H9 (cell line): ENCODE results near the gene TSPEAR. TPM values are rescaled to one million over a fixed set of nuclear protein-coding genes. Genes with fewer than 3 reads are reported as not detected.
A peak's percentile ranks its signal among the peaks of the same experiment; 100 is the strongest.
"Not testable (repeated sequence)": the region's sequence is repeated elsewhere in the genome, so short reads cannot be mapped to it uniquely, and the experiment has no call there.

Experiments used
- DNase-seq: peaks from one replicate; pipeline ENCODE4 v3.0.0-alpha.2; 2017
- H2AFZ ChIP-seq: one replicate; pipeline ENCODE4 v1.6.1; 2013; ENCODE audit warnings: mild to moderate bottlenecking, low read length, control low read depth, moderate library complexity
- H2AK5ac ChIP-seq: 2 replicates; pipeline ENCODE4 v1.6.1; 2013; ENCODE audit warnings: low read length, control low read depth, mixed read lengths; ENCODE audit not compliant: insufficient read length
- H2BK120ac ChIP-seq: one replicate; pipeline ENCODE4 v1.6.1; 2013; ENCODE audit warnings: low read depth, mild to moderate bottlenecking, low read length, control low read depth, inconsistent platforms; ENCODE audit not compliant: poor library complexity, severe bottlenecking
- H2BK12ac ChIP-seq: 2 replicates; pipeline ENCODE4 v1.6.1; 2013; ENCODE audit warnings: low read length, control low read depth, mixed read lengths, low read depth; ENCODE audit not compliant: insufficient read length
- H2BK15ac ChIP-seq: 2 replicates; pipeline ENCODE4 v1.6.1; 2013; ENCODE audit warnings: low read depth, low read length, control low read depth
- H2BK20ac ChIP-seq: one replicate; pipeline ENCODE4 v1.6.1; 2013; ENCODE audit warnings: low read depth, mild to moderate bottlenecking, low read length, control low read depth, inconsistent platforms; ENCODE audit not compliant: poor library complexity, severe bottlenecking
- H2BK5ac ChIP-seq: 2 replicates; pipeline ENCODE4 v1.6.1; 2013; ENCODE audit warnings: low read length, control low read depth, mixed read lengths; ENCODE audit not compliant: insufficient read length
- H3K14ac ChIP-seq: 2 replicates; pipeline ENCODE4 v1.6.1; 2013; ENCODE audit warnings: low read length, control low read depth; ENCODE audit not compliant: insufficient read depth
- H3K18ac ChIP-seq: 2 replicates; pipeline ENCODE4 v1.6.1; 2013; ENCODE audit warnings: low read depth, mild to moderate bottlenecking, mixed read lengths, low read length, control low read depth; ENCODE audit not compliant: insufficient read length
- H3K23ac ChIP-seq: 2 replicates; pipeline ENCODE4 v1.6.1; 2013; ENCODE audit warnings: low read length, control low read depth, mixed read lengths, low read depth; ENCODE audit not compliant: insufficient read length
- H3K23me2 ChIP-seq: 2 replicates; pipeline ENCODE4 v1.6.1; 2013; ENCODE audit warnings: low read depth, mild to moderate bottlenecking, mixed read lengths, low read length, control low read depth; ENCODE audit not compliant: insufficient read length, poor library complexity, severe bottlenecking
- H3K27ac ChIP-seq: 2 replicates; pipeline ENCODE4 v1.5.1; 2013; ENCODE audit warnings: low read length, control low read depth, mixed read lengths, low read depth; ENCODE audit not compliant: insufficient read length
- H3K27me3 ChIP-seq: 2 replicates; pipeline ENCODE4 v1.6.1; 2013; ENCODE audit warnings: low read length, control low read depth, inconsistent platforms; ENCODE audit not compliant: insufficient read depth
- H3K4ac ChIP-seq: 2 replicates; pipeline ENCODE4 v1.6.1; 2013; ENCODE audit warnings: low read depth, mild to moderate bottlenecking, control low read depth, inconsistent platforms, low read length, moderate library complexity
- H3K4me1 ChIP-seq: 2 replicates; pipeline ENCODE4 v1.6.1; 2013; ENCODE audit warnings: low read length, control low read depth, inconsistent platforms; ENCODE audit not compliant: insufficient read depth
- H3K4me2 ChIP-seq: 2 replicates; pipeline ENCODE4 v1.6.1; 2013; ENCODE audit warnings: low read length, control low read depth, mixed read lengths; ENCODE audit not compliant: insufficient read length, insufficient read depth
- H3K56ac ChIP-seq: 2 replicates; pipeline ENCODE4 v1.6.1; 2013; ENCODE audit warnings: low read depth, mild to moderate bottlenecking, mixed read lengths, low read length, control low read depth; ENCODE audit not compliant: insufficient read length
- H3K79me1 ChIP-seq: 2 replicates; pipeline ENCODE4 v1.6.1; 2013; ENCODE audit warnings: low read depth, mild to moderate bottlenecking, moderate library complexity, low read length, control low read depth, inconsistent platforms; ENCODE audit not compliant: insufficient read depth, poor library complexity, severe bottlenecking
- H3K79me2 ChIP-seq: 2 replicates; pipeline ENCODE4 v1.6.1; 2013; ENCODE audit warnings: low read length, control low read depth, inconsistent platforms; ENCODE audit not compliant: insufficient read depth
- H3K9ac ChIP-seq: 2 replicates; pipeline ENCODE4 v1.6.1; 2013; ENCODE audit warnings: low read length, control low read depth, mixed read lengths; ENCODE audit not compliant: insufficient read length; ENCODE audit errors: extremely low read depth
- H3K9me3 ChIP-seq: one replicate; pipeline ENCODE4 v1.6.1; 2013; ENCODE audit warnings: low read depth, low read length, inconsistent platforms; ENCODE audit not compliant: control insufficient read depth
- H3T11ph ChIP-seq: one replicate; pipeline ENCODE4 v1.6.1; 2013; ENCODE audit warnings: mild to moderate bottlenecking, low read length, control low read depth, inconsistent platforms
- H4K20me1 ChIP-seq: one replicate; pipeline ENCODE4 v1.6.1; 2013; ENCODE audit not compliant: control insufficient read depth, insufficient read length, insufficient read depth
- H4K5ac ChIP-seq: 2 replicates; pipeline ENCODE4 v1.6.1; 2013; ENCODE audit warnings: low read depth, mild to moderate bottlenecking, mixed read lengths, low read length, control low read depth; ENCODE audit not compliant: insufficient read length
- H4K8ac ChIP-seq: replicated peaks from 2 replicates; pipeline ENCODE4 v1.6.1; 2013; ENCODE audit warnings: low read length, control low read depth, mixed read lengths, low read depth; ENCODE audit not compliant: insufficient read length
- H4K91ac ChIP-seq: 2 replicates; pipeline ENCODE4 v1.6.1; 2013; ENCODE audit warnings: low read depth, mild to moderate bottlenecking, moderate library complexity, mixed read lengths, low read length, control low read depth; ENCODE audit not compliant: insufficient read length
- H3K27ac Mint-ChIP-seq, 3 experiments: 2 replicates in 2 of 3; 3 replicates in 1 of 3; pipeline ENCODE4 v1.8.0; 2020 to 2021; ENCODE audit warnings: mixed read lengths in 3 of 3, mild to moderate bottlenecking in 1 of 3, moderate library complexity in 1 of 3
- H3K27me3 Mint-ChIP-seq: 2 replicates; pipeline ENCODE4 v1.8.0; 2021; ENCODE audit warnings: low read depth, mild to moderate bottlenecking, moderate library complexity, mixed read lengths
- H3K36me3 Mint-ChIP-seq, 3 experiments: 2 replicates in 2 of 3; 3 replicates in 1 of 3; pipeline ENCODE4 v1.8.0; 2020 to 2021; ENCODE audit warnings: low read depth in 3 of 3, mixed read lengths in 3 of 3; ENCODE audit not compliant: insufficient read depth in 1 of 3
- H3K4me1 Mint-ChIP-seq, 2 experiments: 2 replicates each; pipeline ENCODE4 v1.8.0; 2020; ENCODE audit warnings: mixed read lengths in 2 of 2
- H3K4me3 Mint-ChIP-seq, 2 experiments: 2 replicates in 1 of 2; 3 replicates in 1 of 2; pipeline ENCODE4 v1.8.0; 2020 to 2021; ENCODE audit warnings: mild to moderate bottlenecking in 2 of 2, mixed read lengths in 2 of 2, moderate library complexity in 1 of 2
- H3K9me3 Mint-ChIP-seq, 2 experiments: 2 replicates in 1 of 2; 3 replicates in 1 of 2; pipeline ENCODE4 v1.8.0; 2020; ENCODE audit warnings: mild to moderate bottlenecking in 2 of 2, mixed read lengths in 2 of 2, moderate library complexity in 1 of 2
- CTCF ChIP-seq: fragments of 200-600 bp; sonication (generic); conservative IDR thresholded peaks from 3 replicates; pipeline ENCODE4 v1.8.0; 2021; ENCODE audit warnings: antibody characterized with exemption, mild to moderate bottlenecking
- WGBS: extraction: QIAGEN DNeasy Blood & Tissue Kit; methylation state at CpG from one replicate; pipeline ENCODE4 v1.1.7; 2013; ENCODE audit warnings: missing lambda C conversion rate, low lambda C conversion rate, mixed read lengths; ENCODE audit not compliant: insufficient read length; ENCODE audit errors: extremely low coverage; 5-methylcytosine and 5-hydroxymethylcytosine counted together
- total RNA-seq: library from RNA; stranded (reverse); gene quantifications from 2 replicates; pipeline ENCODE4 v1.2.1, GENCODE V29; 2021

TSPEAR gene
- total RNA-seq, 1 experiment from 2014 or later, result 1.3 TPM

- no peak overlapping the region for H3K27ac ChIP-seq
- H3K56ac ChIP-seq, result no peak overlapping the region
- H3K23ac ChIP-seq, result no peak overlapping the region
- no CpG with 5 or more reads among the region's 18 CpGs for WGBS
- Mint-ChIP-seq H3K27ac (peak overlapping the region in 1 of 3 experiments; percentile 20; a peak in 2 of 7 replicates), H3K36me3 (peaks cover 7 to 29% (median 19%) of the 10 kb centered on the region in 3 experiments; a peak in 6 of 7 replicates), H3K4me3 (no peak overlapping the region), H3K9me3 (peaks cover 34 to 39% of the 10 kb centered on the region in 2 experiments), H3K27me3 (peaks cover 10% of the 10 kb centered on the region), H3K4me1 (peaks cover 3 to 7% of the 10 kb centered on the region in 2 experiments; a peak in 2 of 4 replicates)
- no peak overlapping the region for H2AFZ ChIP-seq
- no peaks in the 10 kb centered on the region for H3K79me1 ChIP-seq
- no peak overlapping the region for H2BK5ac ChIP-seq
- no peaks in the 10 kb centered on the region for H4K20me1 ChIP-seq
- H3K4me1 ChIP-seq, result no peaks in the 10 kb centered on the region
- no peaks in the 10 kb centered on the region for H3K79me2 ChIP-seq
- no peak overlapping the region for H3K18ac ChIP-seq
- no peak overlapping the region for H3K4me2 ChIP-seq
- DNase-seq, result no peak
- no peak overlapping the region for H3T11ph ChIP-seq
- no peak overlapping the region for H2BK20ac ChIP-seq
- no peak overlapping the region for H4K91ac ChIP-seq
- H2BK120ac ChIP-seq, result no peak overlapping the region
- H3K9me3 ChIP-seq, result no peaks in the 10 kb centered on the region
- H3K23me2 ChIP-seq, result no peaks in the 10 kb centered on the region
- no peak overlapping the region for H3K14ac ChIP-seq
- no peak overlapping the region for H2BK12ac ChIP-seq
- no peak overlapping the region for H2AK5ac ChIP-seq
- H4K5ac ChIP-seq, result no peak overlapping the region
- H3K9ac ChIP-seq, result no peak overlapping the region
- no peaks in the 10 kb centered on the region for H3K27me3 ChIP-seq
- H3K4ac ChIP-seq, result no peak overlapping the region
- TF ChIP-seq CTCF, result no peak
- H2BK15ac ChIP-seq, result no peak overlapping the region
- no peak overlapping the region for H4K8ac ChIP-seq
Observed at GRCh38 chr21:44628707-44629391, 82.5 kb downstream of the TSPEAR start.

- H4K91ac ChIP-seq, H3K4me1 Mint-ChIP-seq, H3K79me2 ChIP-seq, H4K20me1 ChIP-seq, H3K4me1 ChIP-seq, H4K5ac ChIP-seq, H3K27me3 ChIP-seq, H2AK5ac ChIP-seq, H3K4me2 ChIP-seq, H3K18ac ChIP-seq, H3K79me1 ChIP-seq, H2BK12ac ChIP-seq, H2BK15ac ChIP-seq, H3K23ac ChIP-seq, H2BK20ac ChIP-seq, DNase-seq, H3T11ph ChIP-seq, H2AFZ ChIP-seq, H3K56ac ChIP-seq, H3K23me2 ChIP-seq, H3K9ac ChIP-seq, H3K4ac ChIP-seq, H2BK5ac ChIP-seq, H3K14ac ChIP-seq, H3K27ac ChIP-seq, H2BK120ac ChIP-seq, H4K8ac ChIP-seq, H3K4me3 Mint-ChIP-seq, H3K9me3 ChIP-seq: not testable (repeated sequence)
- WGBS, result no CpG with 5 or more reads among the region's 15 CpGs
- Mint-ChIP-seq H3K27ac (peak overlapping the region in 1 of 3 experiments; percentile 57; a peak in 1 of 7 replicates), H3K36me3 (peaks cover 11 to 37% (median 23%) of the 10 kb centered on the region in 3 experiments; a peak in 6 of 7 replicates), H3K9me3 (peaks cover 39 to 44% of the 10 kb centered on the region in 2 experiments), H3K27me3 (peaks cover 13% of the 10 kb centered on the region)
Observed at GRCh38 chr21:44627831-44628233, 83.5 kb downstream of the TSPEAR start.
